ENCODE results near the gene SAFB2. TPM values are rescaled to one million over a fixed set of nuclear protein-coding genes. Genes with fewer than 3 reads are reported as not detected.

The SAFB2 gene
- total RNA-seq, 4 donors from 2014 or later, result 25.3 to 81.6 (median 41.6) TPM

GRCh38 chr19:5587071-5587455, 35.5 kb downstream of the SAFB2 start:
- WGBS, 2 donors (ENCODE audit: low coverage in 1 of 2), result 93 to 94% methylated on average over 6 to 8 of the region's 16 CpGs
- no peak for ATAC-seq

GRCh38 chr19:5586300-5587070, 36.1 kb downstream of the SAFB2 start:
- WGBS, 2 donors (ENCODE audit: low coverage in 1 of 2), result 33 to 90% methylated on average over 1 to 9 of the region's 26 CpGs
- no peaks in the 10 kb centered on the region for H3K27me3 ChIP-seq
- peaks cover 0 to 85% of the 10 kb centered on the region in 2 donors for H3K36me3 ChIP-seq
- no peak for TF ChIP-seq CTCF (IDR thresholded peaks at IDR 0.05)
- TF ChIP-seq POLR2AphosphoS5 (IDR thresholded peaks at IDR 0.05), result no peak
- TF ChIP-seq EP300 (IDR thresholded peaks at IDR 0.05), result no peak
- TF ChIP-seq POLR2A (IDR thresholded peaks at IDR 0.05), result no peak
- no peak overlapping the region for H3K4me3 ChIP-seq
- peak overlapping the region in 3 of 4 donors; percentile 70 to 80 (median 79) for H3K27ac ChIP-seq
- H3K9me3 ChIP-seq, result no peaks in the 10 kb centered on the region
- ATAC-seq, result no peak
- peaks cover 0 to 23% (median 6%) of the 10 kb centered on the region in 3 donors for H3K4me1 ChIP-seq

More at GRCh38 chr19:5587071-5587455, 35.5 kb downstream of the SAFB2 start:
- TF ChIP-seq CTCF (IDR thresholded peaks at IDR 0.05), result no peak
- no peak for TF ChIP-seq POLR2A (IDR thresholded peaks at IDR 0.05)
- no peak for TF ChIP-seq EP300 (IDR thresholded peaks at IDR 0.05)
- no peak for TF ChIP-seq POLR2AphosphoS5 (IDR thresholded peaks at IDR 0.05)
- peaks cover 0 to 85% of the 10 kb centered on the region in 2 donors for H3K36me3 ChIP-seq
- no peak overlapping the region for H3K4me3 ChIP-seq
- H3K27me3 ChIP-seq, result no peaks in the 10 kb centered on the region
- H3K4me1 ChIP-seq, result peaks cover 0 to 23% (median 6%) of the 10 kb centered on the region in 3 donors
- no peaks in the 10 kb centered on the region for H3K9me3 ChIP-seq
- no peak overlapping the region for H3K27ac ChIP-seq

DNA sequence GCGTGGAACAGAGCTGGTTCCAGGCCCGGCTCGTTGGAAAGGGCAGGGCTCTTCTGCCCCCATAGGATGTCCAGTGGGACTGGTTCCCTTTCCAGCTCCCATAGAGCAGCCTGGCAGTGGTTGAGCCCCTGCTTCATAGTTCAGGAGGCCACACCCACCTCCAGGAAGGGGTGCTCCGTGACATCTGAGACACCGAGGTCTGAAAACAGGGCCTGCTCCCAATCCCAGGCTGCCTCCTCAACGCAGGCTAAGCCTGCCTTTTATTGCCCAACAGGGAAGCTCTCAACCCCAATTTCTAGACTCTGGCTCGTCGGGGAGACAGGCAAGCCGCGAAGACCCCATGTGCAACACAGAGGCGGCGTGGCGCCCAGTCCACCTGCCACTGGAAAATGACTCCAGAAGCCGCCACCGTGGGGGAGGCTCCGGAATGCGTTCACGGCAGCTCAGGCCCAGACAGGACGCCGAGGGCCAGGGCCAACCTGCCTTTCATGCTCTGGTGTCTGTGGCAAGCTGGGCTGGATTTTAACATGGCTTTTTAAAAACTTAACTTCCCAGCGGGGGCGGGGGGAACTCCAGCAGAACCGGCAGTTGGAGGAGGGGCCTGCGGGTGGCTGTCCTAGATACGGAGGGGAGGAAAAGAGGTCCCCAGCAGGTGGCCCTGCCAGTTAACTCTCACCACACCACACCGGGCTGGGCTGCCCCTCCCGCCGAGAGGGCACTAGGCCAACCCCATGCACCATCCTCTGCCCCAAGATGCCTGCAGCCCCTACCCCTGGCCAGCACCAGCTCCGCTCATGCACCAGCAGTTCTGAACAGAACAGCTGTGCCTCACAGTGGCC, 36.9 kb downstream of the SAFB2 start:
- H3K27ac ChIP-seq, result peak overlapping the region in 3 of 4 donors; percentile 70 to 80 (median 79)
- H3K27me3 ChIP-seq, result no peaks in the 10 kb centered on the region
- peaks cover 0 to 23% (median 6%) of the 10 kb centered on the region in 3 donors for H3K4me1 ChIP-seq
- H3K4me3 ChIP-seq, result peak overlapping the region in 1 of 2 donors; percentile 5
- 0 to 32% methylated on average over 2 to 3 of the region's 29 CpGs for WGBS, 2 donors (ENCODE audit: low coverage in 1 of 2)
- no peaks in the 10 kb centered on the region for H3K9me3 ChIP-seq
- TF ChIP-seq POLR2A (IDR thresholded peaks at IDR 0.05), result no peak
- peak in 1 of 4 experiments; percentile 5 for TF ChIP-seq CTCF (IDR thresholded peaks at IDR 0.05)
- no peak for TF ChIP-seq POLR2AphosphoS5 (IDR thresholded peaks at IDR 0.05)
- TF ChIP-seq EP300 (IDR thresholded peaks at IDR 0.05), result no peak
- H3K36me3 ChIP-seq, result peaks cover 0 to 80% of the 10 kb centered on the region in 2 donors
- peak; percentile 75 for ATAC-seq

- no peaks in the 10 kb centered on the region for H3K27me3 ChIP-seq
- H3K36me3 ChIP-seq, result peaks cover 0 to 32% of the 10 kb centered on the region in 2 donors
- H3K27ac ChIP-seq, result no peak overlapping the region
- no peak overlapping the region for H3K4me3 ChIP-seq
- no peak for ATAC-seq
- no peak for TF ChIP-seq CTCF (IDR thresholded peaks at IDR 0.05)
- TF ChIP-seq POLR2A (IDR thresholded peaks at IDR 0.05), result no peak
- no peak for TF ChIP-seq POLR2AphosphoS5 (IDR thresholded peaks at IDR 0.05)
- TF ChIP-seq EP300 (IDR thresholded peaks at IDR 0.05), result no peak
- H3K4me1 ChIP-seq, result peaks cover 0 to 14% (median 5%) of the 10 kb centered on the region in 3 donors
- no peaks in the 10 kb centered on the region for H3K9me3 ChIP-seq
- 47% methylated on average over 7 of the region's 12 CpGs; no CpG with 5 or more reads in 1 of the 2 donors for WGBS, 2 donors (ENCODE audit: low coverage in 1 of 2)
Measured at GRCh38 chr19:5580161-5580571, 42.4 kb downstream of the SAFB2 start.

All from gastroesophageal sphincter (tissue), 4 donors.